ENCODE data around the gene SCNN1G. TPM values are rescaled to one million over a fixed set of nuclear protein-coding genes. Genes with fewer than 3 reads are reported as not detected.

Gene SCNN1G
- total and polyA plus RNA-seq, 2 of the 13 experiments (the other 11 are each of a cell fraction or from before 2014, with no cell fraction given): not detected

DNA sequence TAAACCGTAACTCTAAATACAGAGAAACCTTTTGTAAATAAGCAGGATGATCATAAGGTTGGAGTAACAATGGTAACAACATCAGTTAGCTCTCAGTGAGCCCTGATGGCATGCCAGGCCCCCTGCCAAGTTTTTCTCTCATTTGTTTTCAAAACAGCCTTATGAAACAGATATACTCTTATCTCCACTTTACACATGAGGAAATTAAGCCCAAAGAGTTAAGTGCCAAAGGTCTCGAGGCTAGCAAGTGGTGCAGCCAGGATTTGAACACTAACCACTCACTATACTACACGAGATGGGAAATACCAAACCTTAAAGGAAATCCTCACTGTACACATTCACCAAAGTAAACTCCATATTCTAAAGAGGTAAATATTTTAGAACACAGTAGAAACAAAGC is 48.3 kb upstream of the SCNN1G start (continued):
- TF ChIP-seq ISL2 (CRISPR knock-in tag; IDR thresholded peaks at IDR 0.05) (peak; percentile 28; the same call in 1 of the 2 replicates), HOXA3 (CRISPR knock-in tag; IDR thresholded peaks at IDR 0.05) (no peak), FOSL1 (CRISPR knock-in tag; IDR thresholded peaks at IDR 0.05; ENCODE audit: borderline replicate concordance) (no peak), ZNF747 (CRISPR knock-in tag; IDR thresholded peaks at IDR 0.05; ENCODE audit: borderline replicate concordance) (no peak), ZNF549 (CRISPR knock-in tag; IDR thresholded peaks at IDR 0.05) (no peak), DR1 (CRISPR knock-in tag; IDR thresholded peaks at IDR 0.05) (no peak), HNF4A (CRISPR knock-in tag; IDR thresholded peaks at IDR 0.05) (peak; percentile 77), ZNF264 (CRISPR knock-in tag; IDR thresholded peaks at IDR 0.05) (peak; percentile 68; the same call in 1 of the 2 replicates), NCOR1 (IDR thresholded peaks at IDR 0.05; ENCODE audit: borderline replicate concordance, low read length) (no peak), RAD51 (IDR thresholded peaks at IDR 0.05; ENCODE audit: borderline replicate concordance) (no peak), ZNF562 (CRISPR knock-in tag; IDR thresholded peaks at IDR 0.05; ENCODE audit: borderline replicate concordance) (no peak), PHF8 (CRISPR knock-in tag; IDR thresholded peaks at IDR 0.05) (no peak), ZNF563 (CRISPR knock-in tag; IDR thresholded peaks at IDR 0.05) (no peak), ZNF776 (CRISPR knock-in tag; IDR thresholded peaks at IDR 0.05) (no peak), RBM22 (optimal IDR thresholded peaks at IDR 0.05; ENCODE audit: low read length) (no peak), ZNF326 (CRISPR knock-in tag; IDR thresholded peaks at IDR 0.05; ENCODE audit: borderline replicate concordance) (no peak), ZNF773 (CRISPR knock-in tag; IDR thresholded peaks at IDR 0.05; ENCODE audit: borderline replicate concordance) (no peak)
- TF ChIP-seq, protein P1, sequence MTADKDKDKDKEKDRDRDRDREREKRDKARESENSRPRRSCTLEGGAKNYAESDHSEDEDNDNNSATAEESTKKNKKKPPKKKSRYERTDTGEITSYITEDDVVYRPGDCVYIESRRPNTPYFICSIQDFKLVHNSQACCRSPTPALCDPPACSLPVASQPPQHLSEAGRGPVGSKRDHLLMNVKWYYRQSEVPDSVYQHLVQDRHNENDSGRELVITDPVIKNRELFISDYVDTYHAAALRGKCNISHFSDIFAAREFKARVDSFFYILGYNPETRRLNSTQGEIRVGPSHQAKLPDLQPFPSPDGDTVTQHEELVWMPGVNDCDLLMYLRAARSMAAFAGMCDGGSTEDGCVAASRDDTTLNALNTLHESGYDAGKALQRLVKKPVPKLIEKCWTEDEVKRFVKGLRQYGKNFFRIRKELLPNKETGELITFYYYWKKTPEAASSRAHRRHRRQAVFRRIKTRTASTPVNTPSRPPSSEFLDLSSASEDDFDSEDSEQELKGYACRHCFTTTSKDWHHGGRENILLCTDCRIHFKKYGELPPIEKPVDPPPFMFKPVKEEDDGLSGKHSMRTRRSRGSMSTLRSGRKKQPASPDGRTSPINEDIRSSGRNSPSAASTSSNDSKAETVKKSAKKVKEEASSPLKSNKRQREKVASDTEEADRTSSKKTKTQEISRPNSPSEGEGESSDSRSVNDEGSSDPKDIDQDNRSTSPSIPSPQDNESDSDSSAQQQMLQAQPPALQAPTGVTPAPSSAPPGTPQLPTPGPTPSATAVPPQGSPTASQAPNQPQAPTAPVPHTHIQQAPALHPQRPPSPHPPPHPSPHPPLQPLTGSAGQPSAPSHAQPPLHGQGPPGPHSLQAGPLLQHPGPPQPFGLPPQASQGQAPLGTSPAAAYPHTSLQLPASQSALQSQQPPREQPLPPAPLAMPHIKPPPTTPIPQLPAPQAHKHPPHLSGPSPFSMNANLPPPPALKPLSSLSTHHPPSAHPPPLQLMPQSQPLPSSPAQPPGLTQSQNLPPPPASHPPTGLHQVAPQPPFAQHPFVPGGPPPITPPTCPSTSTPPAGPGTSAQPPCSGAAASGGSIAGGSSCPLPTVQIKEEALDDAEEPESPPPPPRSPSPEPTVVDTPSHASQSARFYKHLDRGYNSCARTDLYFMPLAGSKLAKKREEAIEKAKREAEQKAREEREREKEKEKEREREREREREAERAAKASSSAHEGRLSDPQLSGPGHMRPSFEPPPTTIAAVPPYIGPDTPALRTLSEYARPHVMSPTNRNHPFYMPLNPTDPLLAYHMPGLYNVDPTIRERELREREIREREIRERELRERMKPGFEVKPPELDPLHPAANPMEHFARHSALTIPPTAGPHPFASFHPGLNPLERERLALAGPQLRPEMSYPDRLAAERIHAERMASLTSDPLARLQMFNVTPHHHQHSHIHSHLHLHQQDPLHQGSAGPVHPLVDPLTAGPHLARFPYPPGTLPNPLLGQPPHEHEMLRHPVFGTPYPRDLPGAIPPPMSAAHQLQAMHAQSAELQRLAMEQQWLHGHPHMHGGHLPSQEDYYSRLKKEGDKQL (CRISPR knock-in tag; IDR thresholded peaks at IDR 0.05; ENCODE audit: low read depth): no peak
- TF ChIP-seq, protein P2, sequence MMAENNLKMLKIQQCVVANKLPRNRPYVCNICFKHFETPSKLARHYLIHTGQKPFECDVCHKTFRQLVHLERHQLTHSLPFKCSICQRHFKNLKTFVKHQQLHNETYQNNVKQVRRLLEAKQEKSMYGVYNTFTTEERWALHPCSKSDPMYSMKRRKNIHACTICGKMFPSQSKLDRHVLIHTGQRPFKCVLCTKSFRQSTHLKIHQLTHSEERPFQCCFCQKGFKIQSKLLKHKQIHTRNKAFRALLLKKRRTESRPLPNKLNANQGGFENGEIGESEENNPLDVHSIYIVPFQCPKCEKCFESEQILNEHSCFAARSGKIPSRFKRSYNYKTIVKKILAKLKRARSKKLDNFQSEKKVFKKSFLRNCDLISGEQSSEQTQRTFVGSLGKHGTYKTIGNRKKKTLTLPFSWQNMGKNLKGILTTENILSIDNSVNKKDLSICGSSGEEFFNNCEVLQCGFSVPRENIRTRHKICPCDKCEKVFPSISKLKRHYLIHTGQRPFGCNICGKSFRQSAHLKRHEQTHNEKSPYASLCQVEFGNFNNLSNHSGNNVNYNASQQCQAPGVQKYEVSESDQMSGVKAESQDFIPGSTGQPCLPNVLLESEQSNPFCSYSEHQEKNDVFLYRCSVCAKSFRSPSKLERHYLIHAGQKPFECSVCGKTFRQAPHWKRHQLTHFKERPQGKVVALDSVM (CRISPR knock-in tag; IDR thresholded peaks at IDR 0.05): no peak
- TF ChIP-seq, protein P3, sequence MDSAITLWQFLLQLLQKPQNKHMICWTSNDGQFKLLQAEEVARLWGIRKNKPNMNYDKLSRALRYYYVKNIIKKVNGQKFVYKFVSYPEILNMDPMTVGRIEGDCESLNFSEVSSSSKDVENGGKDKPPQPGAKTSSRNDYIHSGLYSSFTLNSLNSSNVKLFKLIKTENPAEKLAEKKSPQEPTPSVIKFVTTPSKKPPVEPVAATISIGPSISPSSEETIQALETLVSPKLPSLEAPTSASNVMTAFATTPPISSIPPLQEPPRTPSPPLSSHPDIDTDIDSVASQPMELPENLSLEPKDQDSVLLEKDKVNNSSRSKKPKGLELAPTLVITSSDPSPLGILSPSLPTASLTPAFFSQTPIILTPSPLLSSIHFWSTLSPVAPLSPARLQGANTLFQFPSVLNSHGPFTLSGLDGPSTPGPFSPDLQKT (CRISPR knock-in tag; IDR thresholded peaks at IDR 0.05; ENCODE audit: borderline replicate concordance): no peak
- TF ChIP-seq, protein P4, sequence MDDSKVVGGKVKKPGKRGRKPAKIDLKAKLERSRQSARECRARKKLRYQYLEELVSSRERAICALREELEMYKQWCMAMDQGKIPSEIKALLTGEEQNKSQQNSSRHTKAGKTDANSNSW (CRISPR knock-in tag; IDR thresholded peaks at IDR 0.05; ENCODE audit: borderline replicate concordance): no peak
- TF ChIP-seq, protein P5, sequence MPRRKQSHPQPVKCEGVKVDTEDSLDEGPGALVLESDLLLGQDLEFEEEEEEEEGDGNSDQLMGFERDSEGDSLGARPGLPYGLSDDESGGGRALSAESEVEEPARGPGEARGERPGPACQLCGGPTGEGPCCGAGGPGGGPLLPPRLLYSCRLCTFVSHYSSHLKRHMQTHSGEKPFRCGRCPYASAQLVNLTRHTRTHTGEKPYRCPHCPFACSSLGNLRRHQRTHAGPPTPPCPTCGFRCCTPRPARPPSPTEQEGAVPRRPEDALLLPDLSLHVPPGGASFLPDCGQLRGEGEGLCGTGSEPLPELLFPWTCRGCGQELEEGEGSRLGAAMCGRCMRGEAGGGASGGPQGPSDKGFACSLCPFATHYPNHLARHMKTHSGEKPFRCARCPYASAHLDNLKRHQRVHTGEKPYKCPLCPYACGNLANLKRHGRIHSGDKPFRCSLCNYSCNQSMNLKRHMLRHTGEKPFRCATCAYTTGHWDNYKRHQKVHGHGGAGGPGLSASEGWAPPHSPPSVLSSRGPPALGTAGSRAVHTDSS (CRISPR knock-in tag; conservative IDR thresholded peaks at IDR 0.05): no peak

Measured in HepG2 (cell line).